ENCODE data around the gene SEMA3B.
A peak's percentile ranks its signal among the peaks of the same experiment; 100 is the strongest.
"Not testable (repeated sequence)": the region's sequence is repeated elsewhere in the genome, so short reads cannot be mapped to it uniquely, and the experiment has no call there.

The SEMA3B gene

GRCh38 chr3:50258029-50258680 lies 10.8 kb upstream of the SEMA3B start:
- no peak for DNase-seq (ENCODE audit: low read depth)
- no peak overlapping the region for H3K4me3 ChIP-seq (ENCODE audit: low read depth, low read length)
- no peak for TF ChIP-seq CTCF (conservative IDR thresholded peaks at IDR 0.05; ENCODE audit: low read depth, low read length)

- no peak for TF ChIP-seq CTCF (conservative IDR thresholded peaks at IDR 0.05; ENCODE audit: low read depth, low read length)
- H3K4me3 ChIP-seq (ENCODE audit: low read depth, low read length), result no peak overlapping the region
- DNase-seq (ENCODE audit: low read depth), result no peak
These were observed 10.0 kb upstream of the SEMA3B start for GRCh38 chr3:50258979-50259378.

DNA sequence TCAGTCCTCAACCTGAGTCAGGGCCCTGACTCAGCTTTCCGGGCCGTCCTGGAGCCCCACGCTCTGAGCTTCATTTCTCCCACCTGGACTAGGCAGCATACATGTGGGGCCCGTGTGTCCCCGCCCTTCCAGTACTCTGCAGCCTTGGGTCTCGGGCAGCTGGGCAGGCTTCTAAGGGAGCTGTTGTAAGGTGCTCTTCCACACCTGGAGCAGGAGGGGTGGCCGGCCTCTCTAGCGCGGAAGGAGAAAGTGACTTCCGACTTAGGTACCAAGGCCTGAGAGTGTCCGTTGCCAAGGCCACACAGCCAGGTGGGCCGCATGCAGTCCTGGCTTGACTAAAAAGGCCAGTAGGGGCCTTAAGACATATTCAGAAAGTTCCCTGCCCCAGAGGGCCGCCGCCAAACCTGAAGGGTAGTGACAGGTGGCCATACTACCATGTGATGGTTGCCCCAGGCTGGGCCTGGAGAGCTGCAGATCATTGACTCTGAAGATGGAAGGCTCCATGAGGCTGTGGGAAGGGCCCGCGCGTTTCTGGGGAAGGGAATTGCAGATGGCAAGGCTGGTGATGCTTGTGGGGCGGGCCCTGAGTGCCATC lies 9.4 kb upstream of the SEMA3B start:
- H3K4me3 ChIP-seq (ENCODE audit: low read depth, low read length), result peak overlapping the region; percentile 34
- TF ChIP-seq CTCF (conservative IDR thresholded peaks at IDR 0.05; ENCODE audit: low read depth, low read length), result no peak
- no peak for DNase-seq (ENCODE audit: low read depth)

- TF ChIP-seq CTCF (conservative IDR thresholded peaks at IDR 0.05; ENCODE audit: low read depth, low read length), result peak; percentile 58
- H3K4me3 ChIP-seq (ENCODE audit: low read depth, low read length), result peak overlapping the region; percentile 60
- peak; percentile 90 for DNase-seq (ENCODE audit: low read depth)
These were observed 8.7 kb upstream of the SEMA3B start for GRCh38 chr3:50260027-50260941.

DNA sequence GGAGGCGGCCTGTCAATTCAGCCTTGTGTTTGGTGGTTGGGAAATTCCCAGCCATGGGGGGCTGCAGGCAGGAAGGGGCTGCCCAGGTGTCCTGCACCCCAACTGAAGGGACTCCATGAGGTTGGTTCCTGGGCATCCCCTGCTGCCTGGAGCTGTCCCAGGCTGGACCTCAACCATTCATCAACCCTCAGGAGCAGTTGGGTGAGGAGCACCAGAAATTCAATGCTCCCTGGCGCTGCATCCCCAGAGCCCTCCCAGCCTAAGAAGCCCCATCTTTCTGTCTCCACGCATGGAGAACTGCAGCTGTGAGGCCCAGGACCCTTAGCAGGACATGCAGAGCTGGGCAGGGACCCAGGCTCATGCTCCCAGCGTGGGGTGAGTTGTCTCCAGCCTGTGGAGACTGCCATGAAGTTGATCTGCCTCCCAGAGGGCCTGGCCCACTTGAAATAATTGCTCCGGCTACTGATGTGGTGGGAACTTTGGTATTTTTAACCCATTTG lies 8.0 kb upstream of the SEMA3B start:
- peak; percentile 36 for DNase-seq (ENCODE audit: low read depth)
- no peak for TF ChIP-seq CTCF (conservative IDR thresholded peaks at IDR 0.05; ENCODE audit: low read depth, low read length)
- H3K4me3 ChIP-seq (ENCODE audit: low read depth, low read length), result no peak overlapping the region

GRCh38 chr3:50261505-50261904 lies 7.4 kb upstream of the SEMA3B start:
- DNase-seq (ENCODE audit: low read depth), result no peak
- no peak overlapping the region for H3K4me3 ChIP-seq (ENCODE audit: low read depth, low read length)
- no peak for TF ChIP-seq CTCF (conservative IDR thresholded peaks at IDR 0.05; ENCODE audit: low read depth, low read length)

DNA sequence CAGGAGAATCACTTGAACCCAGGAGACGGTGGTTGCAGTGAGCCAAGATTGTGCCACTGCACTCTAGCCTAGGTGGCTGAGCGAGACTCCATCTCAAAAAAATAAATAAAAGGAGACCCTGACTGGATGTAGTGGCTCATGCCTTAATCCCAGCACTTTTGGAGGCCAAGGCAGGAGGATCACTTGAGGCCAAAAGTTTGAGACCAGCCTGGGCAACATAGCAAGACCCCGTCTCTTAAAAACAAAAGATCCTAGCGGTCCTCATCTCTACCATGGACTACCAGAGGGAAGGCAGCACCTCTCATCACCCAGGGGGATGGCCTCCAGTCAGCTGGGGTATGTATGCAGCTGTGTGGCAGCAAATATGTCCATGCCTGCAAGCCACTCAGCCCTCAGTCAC lies 6.7 kb upstream of the SEMA3B start:
- not testable (repeated sequence) for DNase-seq (ENCODE audit: low read depth); H3K4me3 ChIP-seq (ENCODE audit: low read depth, low read length)
